NCI-H345 treated with DMSO at 0.1 percent for 48 hours (cell line): ENCODE results near the gene TFDP1.
"Not testable (repeated sequence)": the region's sequence is repeated elsewhere in the genome, so short reads cannot be mapped to it uniquely, and the experiment has no call there.

ENCODE experiments used
- DNase-seq: peaks from one replicate; lab custom pipeline; 2025; ENCODE audit not compliant: unreplicated experiment; lab: John Stamatoyannopoulos, UW

TFDP1 gene

DNA sequence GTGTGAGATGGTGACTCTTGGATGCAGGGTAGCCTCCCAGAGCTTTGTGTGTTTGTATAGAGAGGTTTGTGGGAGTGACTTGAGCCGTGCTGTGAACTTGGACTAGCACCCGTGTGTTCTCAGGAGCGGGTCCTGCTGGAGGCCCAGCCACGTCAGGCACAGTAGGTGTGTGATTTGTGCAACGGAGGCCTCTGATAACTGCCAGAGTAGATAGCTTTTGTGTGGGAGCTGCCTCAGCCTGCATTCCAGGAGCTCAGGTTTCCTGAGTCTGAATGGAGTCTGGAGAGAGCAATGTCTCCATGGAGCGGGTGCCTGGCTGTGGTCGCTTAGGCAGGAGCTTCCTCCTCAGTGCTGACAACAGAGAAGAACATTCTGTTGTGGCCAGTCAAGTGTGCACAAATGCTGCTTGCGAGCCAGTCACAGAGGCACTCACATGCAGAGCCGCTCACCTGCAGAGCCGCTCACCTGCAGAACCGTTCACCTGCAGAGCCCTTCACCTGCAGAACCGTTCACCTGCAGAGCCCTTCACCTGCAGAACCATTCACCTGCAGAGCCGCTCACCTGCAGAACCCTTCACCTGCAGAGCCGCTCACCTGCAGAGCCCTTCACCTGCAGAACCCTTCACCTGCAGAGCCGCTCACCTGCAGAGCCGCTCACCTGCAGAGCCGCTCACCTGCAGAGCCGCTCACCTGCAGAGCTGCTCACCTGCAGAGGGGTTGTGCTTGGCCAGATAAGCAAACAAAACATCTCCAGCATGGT is 32.6 kb downstream of the TFDP1 start:
- DNase-seq: no peak

DNA sequence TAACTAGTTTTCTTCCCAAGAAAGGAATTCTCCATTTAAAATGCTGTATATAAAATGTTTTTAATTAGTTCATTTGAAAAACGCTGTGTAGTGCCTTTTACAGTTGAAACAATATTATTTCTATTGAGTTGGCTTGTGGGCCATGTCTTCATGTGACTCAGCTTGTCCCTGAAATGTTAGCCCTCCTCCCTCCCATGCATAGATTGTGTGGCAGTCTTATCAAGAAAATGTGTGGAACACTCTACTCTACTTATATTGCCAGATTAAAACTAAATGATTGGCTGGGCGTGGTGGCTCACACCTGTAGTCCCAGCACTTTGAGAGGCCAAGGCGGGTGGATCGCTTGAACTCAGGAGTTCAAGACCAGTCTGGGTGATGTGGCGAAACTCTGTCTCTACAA is 33.4 kb downstream of the TFDP1 start:
- no peak for DNase-seq

DNA sequence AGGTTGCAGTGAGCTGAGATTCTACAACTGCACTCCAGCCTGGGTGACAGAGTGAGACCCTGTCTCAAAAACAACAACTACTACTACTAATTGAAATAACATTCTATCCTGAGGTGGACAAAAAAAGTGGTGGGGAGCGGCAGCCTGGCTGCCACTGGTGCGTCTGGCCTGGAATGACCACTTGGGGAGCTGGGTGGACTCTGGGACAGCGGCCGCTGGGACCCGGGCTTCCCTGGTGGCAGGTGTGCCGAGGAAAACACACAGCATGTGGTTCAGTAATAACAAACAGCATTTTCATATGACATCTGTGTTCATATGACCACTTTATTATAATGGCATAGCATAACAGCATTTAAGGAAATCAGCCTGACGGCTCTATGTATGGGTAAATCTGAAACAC is 33.9 kb downstream of the TFDP1 start:
- no peak for DNase-seq

DNA sequence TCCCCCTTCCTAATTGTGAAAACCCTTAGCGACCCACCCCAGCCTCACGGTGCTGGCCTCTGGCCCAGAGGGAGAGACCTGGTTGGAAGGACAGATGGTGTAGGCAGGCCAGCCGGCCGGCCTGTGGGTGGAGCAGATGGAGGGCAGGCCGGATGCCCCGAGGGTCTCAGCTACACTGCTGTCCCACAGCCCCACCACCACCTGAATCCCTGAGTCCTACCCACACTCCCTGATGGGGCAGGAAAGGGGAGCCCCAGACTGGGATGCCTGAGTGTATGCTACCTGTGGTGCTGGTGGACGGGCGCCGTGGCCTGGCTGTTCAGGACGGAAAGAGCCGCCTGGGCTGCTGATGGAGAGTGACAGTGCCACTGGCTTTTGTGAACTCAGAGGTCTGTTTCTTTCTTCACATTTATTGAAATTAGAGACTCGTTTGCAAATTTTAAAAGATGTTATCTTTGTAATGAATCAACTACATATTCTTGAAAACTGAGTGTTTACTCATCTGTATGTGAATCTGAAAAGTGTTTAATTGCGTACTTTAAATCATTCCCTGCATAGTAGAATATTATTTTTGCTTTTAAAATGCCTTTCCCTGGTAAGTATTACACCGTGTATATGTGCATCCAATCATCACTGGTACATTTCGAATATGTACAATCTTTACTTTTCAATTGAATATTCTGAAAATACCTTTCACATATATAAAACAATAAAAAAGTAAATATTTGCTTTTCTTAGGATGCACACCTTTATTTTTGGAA is 35.7 kb downstream of the TFDP1 start:
- no peak for DNase-seq

DNA sequence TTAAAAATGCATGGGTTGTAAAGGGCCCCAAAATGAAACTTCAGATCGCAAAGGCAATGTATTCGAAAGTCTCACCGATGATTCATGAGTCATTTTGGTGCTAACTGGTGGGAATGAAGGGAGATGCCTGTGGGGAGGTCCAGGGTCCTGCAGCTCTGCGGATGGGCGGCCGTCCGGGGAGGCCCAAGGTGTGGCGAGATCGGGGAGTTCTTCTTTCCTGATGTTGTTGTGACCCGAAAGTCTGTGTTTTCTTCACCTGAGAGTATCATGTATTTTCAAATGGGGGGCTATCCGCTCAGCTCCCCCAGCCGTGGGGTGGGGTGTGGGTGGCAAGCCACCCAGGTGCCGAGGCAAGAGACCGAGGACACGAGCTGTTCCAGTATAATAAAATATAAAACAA is 36.5 kb downstream of the TFDP1 start:
- DNase-seq: no peak

DNA sequence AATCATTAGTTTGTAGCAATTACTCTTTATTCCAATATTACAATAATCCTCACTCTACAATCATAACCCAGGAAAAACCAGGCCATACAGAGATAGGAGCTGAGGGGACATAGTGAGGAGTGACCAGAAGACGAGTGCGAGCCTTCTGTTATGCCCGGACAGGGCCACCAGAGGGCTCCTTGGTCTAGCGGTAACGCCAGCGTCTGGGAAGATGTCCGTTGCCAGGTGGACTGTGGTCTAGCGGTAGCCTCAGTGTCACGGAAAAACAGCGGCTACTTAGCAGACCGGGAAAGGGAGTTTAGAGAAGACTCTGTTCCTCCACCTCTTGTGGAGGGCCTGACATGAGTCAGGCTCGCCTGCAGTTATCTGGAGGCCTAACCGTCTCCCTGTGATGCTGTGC is 36.9 kb downstream of the TFDP1 start:
- DNase-seq: not testable (repeated sequence)

DNA sequence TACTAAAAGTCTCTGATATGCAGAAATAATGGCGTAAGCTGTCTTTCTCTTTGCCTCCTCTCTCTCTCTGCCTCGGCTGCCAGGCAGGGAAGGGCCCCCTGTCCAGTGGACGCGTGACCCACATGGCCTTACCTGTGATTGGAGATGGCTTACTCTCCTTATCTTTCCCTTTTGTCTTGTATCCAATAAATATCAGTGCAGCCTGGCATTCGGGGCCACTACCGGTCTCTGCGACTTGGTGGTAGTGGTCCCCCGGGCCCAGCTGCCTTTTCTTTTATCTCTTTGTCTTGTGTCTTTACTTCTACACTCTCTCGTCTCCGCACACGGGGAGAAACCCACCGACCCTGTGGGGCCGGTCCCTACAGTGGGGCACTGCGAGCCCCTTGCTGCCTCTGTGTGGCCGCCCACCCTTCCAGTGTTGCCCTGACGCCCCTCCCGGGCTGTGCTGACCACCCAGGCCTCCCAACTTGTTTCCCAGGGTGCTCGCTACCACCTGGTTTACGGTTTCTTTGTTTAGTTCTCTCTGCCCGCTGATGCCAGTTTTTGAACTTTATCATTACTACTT is 37.5 kb downstream of the TFDP1 start:
- DNase-seq: not testable (repeated sequence)

DNA sequence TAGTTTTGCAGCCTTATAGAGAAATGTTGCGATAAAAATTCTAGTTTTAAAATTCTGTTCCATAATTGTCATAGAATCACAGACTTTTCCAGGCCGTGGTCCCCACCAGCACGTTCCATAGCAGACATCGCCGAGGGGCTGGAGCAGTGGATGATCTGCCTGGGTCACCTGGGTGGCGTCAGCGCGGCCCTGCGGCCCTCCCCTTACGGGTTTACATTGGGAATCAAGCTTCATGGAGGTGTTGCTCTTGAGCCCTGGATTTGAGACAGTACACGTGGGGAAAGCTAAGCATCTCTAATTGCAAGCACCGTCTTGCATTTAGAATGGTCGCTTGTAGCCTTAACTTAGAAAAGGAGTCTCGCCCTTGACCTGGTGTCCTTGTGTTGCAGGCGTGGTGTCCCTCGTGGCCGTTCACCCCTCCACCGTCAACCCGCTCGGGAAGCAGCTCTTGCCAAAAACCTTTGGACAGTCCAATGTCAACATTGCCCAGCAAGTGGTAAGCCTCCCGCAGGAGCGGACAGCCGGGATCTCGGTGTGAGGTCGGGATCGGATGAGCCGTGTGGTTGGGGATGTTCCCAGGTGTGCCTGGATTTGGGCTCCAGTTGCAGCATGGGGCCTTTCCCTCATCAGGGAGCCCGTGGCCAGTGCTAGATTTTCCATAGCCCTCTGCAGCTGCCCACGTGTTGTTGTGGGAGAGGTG is 38.4 kb downstream of the TFDP1 start:
- no peak for DNase-seq

DNA sequence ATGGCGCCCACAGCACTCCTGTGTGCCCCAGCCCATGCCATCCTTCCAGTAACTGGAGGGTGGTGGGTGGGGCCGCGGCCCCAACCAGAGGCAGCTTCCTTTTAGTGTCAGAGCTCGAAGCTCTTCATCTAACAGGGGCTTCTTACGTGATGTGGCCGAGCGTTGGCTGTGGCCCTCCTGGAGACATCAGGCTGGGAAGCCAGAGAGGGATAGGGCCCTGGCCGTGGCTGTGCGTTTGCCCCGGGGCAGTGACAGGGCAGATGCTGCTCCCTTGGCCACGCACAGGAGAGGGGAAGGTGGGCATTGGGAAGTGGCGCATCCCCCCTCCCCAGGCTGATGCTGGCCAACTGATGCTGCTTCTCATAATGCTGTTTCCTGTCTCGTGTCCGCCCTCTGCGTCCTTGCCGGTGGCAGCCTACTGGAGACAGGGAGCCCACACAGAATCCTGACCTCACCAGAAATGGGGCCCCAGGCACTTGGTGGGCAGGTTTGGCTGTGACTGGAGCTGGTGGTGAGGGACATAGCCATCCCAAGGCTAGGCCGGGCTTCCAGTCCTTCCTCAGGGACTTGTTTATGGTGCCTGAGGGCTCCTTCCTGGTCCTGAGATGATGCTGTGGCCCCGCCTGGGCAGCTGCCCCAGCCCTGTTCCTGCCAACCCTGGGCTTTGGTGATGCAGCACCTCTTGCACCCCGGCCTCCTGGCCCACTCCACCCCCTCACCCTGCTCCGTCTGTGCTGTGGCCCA is 39.1 kb downstream of the TFDP1 start:
- DNase-seq: no peak

DNA sequence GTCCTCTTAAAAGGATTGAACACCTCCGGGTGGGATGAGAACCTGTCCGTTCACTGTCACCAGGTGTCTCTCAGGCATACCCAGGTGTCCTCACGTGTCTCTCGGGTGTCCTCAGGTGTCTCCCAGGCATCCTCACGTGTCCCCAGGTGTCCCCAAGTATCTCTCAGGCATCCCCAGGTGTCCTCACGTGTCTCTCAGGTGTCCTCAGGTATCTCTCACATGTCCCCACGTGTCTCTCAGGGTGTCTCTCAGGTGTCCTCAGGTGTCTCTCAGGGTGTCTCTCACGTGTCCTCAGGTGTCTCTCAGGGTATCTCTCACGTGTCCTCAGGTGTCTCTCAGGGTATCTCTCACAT is 39.7 kb downstream of the TFDP1 start:
- no peak for DNase-seq

DNA sequence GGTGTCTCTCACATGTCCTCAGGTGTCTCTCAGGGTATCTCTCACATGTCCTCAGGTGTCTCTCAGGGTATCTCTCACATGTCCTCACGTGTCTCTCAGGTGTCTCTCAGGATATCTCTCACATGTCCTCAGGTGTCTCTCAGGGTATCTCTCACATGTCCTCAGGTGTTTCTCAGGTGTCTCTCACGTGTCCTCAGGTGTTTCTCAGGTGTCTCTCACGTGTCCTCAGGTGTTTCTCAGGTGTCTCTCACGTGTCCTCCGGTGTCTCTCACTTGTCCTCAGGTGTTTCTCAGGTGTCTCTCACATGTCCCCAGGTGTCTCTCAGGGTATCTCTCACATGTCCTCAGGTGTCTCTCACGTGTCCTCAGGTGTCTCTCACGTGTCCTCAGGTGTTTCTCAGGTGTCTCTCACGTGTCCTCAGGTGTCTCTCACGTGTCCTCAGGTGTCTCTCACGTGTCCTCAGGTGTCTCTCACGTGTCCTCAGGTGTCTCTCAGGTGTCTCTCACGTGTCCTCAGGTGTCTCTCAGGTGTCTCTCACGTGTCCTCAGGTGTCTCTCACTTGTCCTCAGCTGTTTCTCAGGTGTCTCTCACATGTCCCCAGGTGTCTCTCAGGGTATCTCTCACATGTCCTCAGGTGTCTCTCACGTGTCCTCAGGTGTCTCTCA is 40.2 kb downstream of the TFDP1 start:
- DNase-seq: not testable (repeated sequence)

DNA sequence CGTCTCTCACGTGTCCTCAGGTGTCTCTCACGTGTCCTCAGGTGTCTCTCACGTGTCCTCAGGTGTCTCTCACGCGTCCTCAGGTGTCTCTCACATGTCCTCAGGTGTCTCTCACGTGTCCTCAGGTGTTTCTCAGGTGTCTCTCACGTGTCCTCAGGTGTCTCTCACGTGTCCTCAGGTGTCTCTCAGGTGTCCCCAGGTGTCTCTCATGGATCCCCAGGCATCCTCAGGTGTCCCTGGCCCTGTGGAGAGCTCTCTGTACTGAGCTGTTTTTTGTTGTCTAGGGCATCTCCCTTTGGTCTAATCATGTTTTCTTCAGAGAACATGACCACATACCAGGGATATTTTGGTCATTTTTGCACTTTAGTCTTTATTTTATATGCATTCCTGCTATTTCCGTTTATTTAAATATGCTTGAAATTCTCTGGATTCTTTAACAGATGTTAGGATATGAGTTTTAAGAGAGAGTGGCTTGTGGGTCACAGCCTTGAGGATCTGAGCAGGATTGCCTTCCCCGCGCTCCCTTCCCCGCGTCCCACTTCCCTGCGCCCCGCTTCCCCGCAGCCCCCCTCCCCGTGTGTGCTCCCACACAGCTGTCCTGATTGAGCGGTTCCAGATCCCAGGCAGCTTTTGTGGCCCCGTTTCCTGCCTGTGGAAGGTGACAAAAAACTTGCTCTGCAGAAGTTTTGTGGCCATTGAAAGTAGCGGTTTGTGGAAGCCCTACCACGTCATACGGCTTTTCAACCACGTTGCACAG is 41.6 kb downstream of the TFDP1 start:
- DNase-seq: no peak

DNA sequence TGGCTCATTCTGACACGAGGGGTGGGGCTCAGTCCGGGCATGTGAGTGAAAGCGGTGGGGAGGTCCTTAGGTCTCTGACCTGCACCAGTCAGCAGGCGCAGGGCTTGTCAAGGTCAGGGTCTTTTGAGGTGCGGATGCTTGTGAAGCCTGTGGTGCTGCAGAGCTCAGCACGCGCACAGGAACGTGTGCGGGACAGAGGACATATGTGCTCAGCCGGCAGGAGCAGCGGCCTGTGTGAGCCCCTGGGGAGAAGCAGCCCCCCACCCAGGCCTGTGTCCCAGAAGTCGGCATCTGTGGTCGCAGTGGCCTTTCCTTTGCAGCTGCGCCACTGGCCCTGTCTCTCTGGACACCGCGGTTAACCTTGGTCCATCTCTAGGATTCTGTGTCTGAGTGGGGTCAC is 42.6 kb downstream of the TFDP1 start:
- DNase-seq: no peak

DNA sequence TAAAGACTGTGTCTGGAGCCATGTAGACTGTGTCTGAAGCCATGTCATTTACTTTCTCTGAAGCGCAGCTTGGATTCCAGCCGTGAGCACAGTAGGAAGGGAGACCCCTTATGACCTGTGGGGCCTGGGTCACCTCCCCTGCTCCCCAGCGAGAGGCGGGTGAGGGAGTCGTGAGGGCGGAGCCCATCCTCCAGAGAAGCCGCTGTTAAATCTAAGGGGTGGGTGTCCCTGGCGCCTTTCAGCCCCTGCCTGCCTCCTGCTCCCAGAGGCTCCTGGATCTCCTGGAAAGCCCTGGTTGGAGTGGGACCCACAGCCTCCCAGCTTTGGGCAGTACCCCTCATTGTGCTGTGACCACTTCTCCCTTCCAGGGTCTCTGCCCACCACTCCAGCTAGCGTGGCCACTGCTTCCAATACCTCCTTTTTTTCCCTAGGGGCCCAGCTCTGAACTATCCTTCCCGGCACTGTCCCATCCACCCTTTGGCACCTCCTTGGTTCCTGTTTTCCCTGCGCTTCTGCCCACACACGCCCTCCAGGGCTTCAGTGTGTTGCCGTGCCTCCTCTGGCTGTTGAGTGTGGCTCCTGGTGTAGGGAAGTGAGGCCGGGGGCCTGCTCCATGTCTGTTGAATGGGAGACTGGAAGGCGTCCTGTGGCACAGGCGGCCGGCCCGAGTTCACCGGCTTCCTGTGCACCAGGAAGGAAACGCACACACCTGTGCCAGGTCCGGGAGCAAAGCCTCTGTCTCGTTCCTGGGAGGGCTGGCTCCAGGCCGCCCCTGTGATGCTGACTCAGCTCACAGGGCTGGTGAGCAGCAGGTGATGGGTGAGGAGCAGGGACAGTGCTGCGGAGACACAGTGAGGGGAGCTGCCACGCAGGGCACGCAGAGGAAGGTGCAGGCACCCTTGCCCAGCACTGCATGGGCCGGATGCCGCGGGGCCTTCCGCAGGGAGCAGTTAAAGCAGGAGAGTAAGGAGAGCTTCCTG is 44.0 kb downstream of the TFDP1 start:
- DNase-seq: no peak

DNA sequence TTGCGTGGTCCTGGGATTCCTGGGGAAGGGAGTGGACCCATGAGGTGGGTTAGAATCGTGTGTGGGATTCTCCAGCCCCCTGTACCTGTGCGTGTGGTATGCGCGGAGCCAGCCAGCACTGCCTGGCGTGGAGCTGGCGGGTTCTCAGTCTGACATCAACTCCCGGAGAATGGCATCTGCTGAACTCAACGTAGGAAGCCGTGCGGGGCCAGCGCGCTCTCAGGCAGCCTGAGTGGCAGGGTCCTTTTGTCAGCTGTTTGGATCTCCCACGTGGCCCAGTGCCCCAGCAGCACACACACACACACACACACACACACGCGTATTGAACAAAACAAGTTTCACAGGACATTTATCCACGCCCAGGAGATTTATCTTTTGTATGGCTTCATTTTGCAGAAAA is 45.3 kb downstream of the TFDP1 start:
- DNase-seq: peak; percentile 84

DNA sequence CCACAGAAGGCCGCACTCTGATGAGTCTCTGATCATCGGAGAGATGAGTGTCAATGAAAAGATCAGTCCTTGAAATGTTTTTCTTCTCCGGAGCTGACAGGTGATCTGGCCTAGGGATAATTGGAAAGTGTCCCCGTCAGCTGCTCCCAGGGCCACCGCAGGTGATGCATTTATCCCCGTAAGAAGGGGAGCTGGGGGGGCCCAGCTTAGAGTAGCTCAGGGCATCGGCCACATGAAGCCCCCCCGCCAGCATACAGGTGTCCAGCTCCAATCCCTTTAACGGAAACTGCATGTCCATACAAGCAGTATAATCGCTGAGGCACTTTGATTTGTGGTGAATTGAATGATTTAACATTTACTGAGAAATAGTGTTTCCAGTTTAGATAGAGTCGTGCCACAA is 45.7 kb downstream of the TFDP1 start:
- peak; percentile 84 for DNase-seq

DNA sequence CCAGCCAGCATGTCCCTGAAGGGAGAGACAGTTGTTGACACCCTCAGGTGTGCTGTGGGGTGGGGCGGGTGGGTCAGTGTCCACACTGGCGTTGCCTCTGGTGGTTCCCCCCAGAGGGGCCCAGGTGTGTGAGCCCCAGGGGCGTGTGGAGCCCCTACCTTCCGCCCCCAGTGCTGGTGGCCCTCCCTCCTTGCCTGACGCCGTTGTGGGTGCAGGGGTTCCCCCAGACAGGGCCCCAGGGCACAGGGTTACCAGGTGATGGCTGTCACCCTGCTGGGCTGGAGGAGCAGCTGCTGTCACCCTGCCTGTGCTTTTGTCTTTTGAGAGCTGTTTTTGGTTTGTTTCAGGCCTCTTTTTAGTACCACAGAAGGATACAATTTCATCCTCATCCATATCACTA is 46.3 kb downstream of the TFDP1 start:
- DNase-seq: peak; percentile 80

DNA sequence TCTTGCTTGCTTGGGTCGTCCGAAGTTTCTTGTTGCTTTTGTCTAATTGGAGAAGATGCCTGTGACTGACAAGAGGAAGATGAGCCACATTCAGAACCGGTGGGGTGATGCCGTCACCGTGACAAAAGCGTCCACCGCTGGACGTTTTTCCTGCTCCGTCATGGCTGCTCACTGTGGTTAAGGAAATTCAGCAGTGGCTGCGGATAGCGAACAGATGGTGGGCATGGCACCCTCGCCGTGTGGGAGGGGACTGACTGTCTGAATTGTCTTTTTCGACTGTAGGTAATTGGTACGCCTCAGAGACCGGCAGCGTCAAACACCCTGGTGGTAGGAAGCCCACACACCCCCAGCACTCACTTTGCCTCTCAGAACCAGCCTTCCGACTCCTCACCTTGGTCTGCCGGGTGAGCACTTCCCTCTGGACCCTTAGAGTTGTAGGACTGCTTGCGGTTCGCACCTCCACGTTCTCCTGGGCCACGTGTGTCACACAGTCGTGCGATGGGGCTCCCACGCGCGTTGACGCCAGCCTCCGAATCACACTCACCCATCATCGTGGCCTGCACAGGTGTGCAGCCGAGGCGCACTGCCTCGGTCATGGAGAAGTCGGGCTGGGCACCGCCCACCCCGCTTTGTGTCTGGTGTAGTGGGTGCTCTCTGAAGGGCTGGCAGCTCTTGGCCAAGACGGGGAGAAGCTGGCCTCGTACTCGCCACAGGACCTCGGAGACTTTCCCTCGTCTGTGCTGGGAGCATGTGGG is 47.0 kb downstream of the TFDP1 start:
- DNase-seq: peak; percentile 80
